ENCODE measurements around the gene MDFI.

Gene MDFI

DNA sequence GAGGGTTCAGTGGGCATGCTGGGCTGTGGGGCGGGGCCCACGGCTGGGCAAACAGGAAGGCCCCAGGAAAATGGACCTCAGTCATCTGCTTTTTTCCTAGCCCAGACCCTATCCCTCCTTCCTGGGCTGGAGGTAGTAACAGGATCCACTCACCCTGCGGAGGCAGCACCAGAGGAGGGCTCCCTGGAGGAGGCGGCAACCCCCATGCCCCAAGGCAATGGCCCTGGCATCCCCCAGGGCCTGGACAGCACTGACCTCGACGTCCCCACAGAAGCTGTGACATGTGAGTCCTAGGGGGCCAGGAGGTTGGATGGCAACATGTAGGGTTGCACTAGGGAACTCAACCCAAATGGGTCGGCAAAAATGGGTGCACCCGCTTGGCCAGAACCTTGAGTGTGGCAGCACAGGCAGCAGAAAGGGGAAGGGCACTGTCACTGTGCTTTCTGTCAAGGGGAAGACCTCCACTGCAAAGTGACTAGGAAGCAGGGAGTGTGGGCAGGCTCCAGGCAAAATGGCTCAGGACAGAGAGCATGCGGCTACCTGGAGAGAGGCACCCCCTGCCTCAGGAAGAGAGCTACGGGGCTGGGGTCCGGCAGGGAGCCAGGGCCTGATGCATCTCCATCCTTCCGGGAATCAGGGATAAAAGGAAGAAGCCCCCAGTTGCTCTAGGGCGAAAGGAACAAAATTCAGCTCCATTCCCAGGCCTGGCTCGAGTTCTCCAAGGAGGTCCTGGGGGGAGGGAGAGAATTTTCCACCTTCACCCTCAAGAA, 7.9 kb downstream of the MDFI start:
- Mint-ChIP-seq H3K36me3 (ENCODE audit: low read depth) (peaks cover 54% of the 10 kb centered on the region), H3K9me3 (no peaks in the 10 kb centered on the region), H3K27me3 (ENCODE audit: low read depth, poor library complexity) (peaks cover 3% of the 10 kb centered on the region), H3K27ac (no peak overlapping the region), H3K4me1 (peaks cover 75% of the 10 kb centered on the region), H3K4me3 (no peak overlapping the region)
- no peak for DNase-seq
- TF ChIP-seq, protein P1, sequence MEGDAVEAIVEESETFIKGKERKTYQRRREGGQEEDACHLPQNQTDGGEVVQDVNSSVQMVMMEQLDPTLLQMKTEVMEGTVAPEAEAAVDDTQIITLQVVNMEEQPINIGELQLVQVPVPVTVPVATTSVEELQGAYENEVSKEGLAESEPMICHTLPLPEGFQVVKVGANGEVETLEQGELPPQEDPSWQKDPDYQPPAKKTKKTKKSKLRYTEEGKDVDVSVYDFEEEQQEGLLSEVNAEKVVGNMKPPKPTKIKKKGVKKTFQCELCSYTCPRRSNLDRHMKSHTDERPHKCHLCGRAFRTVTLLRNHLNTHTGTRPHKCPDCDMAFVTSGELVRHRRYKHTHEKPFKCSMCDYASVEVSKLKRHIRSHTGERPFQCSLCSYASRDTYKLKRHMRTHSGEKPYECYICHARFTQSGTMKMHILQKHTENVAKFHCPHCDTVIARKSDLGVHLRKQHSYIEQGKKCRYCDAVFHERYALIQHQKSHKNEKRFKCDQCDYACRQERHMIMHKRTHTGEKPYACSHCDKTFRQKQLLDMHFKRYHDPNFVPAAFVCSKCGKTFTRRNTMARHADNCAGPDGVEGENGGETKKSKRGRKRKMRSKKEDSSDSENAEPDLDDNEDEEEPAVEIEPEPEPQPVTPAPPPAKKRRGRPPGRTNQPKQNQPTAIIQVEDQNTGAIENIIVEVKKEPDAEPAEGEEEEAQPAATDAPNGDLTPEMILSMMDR (IDR thresholded peaks at IDR 0.05) = no peak

DNA sequence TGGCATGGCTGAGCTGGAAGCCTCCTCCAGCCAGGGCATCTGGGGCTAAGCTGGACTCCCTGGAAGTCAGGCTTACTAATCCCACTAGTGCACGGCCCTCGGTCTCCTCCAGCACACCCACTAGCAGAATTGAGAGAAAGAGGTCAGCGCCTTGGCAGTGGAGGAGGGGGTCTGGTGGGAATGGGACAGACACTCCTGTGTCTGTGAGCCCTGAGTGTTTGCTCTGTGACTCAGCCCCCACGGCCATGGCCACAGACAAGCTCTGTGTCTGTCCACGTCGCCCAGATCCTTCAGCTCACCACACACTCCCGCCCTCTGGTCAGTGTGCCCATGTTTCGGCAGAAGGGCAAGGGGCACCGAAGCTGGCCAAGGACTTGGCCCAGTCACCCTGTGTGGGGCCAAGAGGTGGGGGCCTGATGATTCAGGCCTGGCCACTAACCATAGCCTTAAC, 8.8 kb downstream of the MDFI start:
- Mint-ChIP-seq H3K36me3 (ENCODE audit: low read depth) (peaks cover 58% of the 10 kb centered on the region), H3K9me3 (no peaks in the 10 kb centered on the region), H3K27ac (no peak overlapping the region), H3K27me3 (ENCODE audit: low read depth, poor library complexity) (peaks cover 3% of the 10 kb centered on the region), H3K4me1 (peaks cover 74% of the 10 kb centered on the region), H3K4me3 (no peak overlapping the region)
- no peak for DNase-seq
- TF ChIP-seq, protein P1 (IDR thresholded peaks at IDR 0.05) = no peak

DNA sequence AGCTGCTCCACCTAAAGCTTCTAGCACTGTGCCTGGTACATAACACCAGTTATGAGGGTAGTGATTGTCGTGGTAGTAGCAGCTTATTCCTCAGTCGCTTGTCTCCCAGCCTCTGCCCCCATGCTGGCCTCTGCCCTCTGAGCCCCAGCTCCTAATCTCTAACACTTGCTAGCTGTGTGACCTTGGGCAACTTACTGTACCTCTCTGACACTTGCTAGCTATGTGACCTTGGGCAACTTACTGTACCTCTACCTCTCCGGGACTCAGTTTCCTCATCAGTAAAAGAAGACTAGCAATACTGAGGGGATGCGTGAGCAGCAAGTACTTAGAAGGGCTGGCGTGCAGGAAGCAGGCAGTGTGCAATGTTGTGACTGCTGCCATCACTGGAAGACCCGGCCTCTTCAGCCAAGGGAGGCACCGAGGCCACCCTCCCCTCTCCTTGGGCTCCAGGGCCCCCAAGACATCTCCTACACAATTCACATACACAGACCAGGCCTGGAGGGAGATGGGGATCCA, 9.9 kb downstream of the MDFI start:
- Mint-ChIP-seq H3K27me3 (ENCODE audit: low read depth, poor library complexity) (peaks cover under 1% of the 10 kb centered on the region), H3K4me1 (peaks cover 73% of the 10 kb centered on the region), H3K27ac (no peak overlapping the region), H3K36me3 (ENCODE audit: low read depth) (peaks cover 56% of the 10 kb centered on the region), H3K4me3 (peak overlapping the region; percentile 32), H3K9me3 (no peaks in the 10 kb centered on the region)
- no peak for DNase-seq
- TF ChIP-seq, protein P1 (IDR thresholded peaks at IDR 0.05) = no peak

DNA sequence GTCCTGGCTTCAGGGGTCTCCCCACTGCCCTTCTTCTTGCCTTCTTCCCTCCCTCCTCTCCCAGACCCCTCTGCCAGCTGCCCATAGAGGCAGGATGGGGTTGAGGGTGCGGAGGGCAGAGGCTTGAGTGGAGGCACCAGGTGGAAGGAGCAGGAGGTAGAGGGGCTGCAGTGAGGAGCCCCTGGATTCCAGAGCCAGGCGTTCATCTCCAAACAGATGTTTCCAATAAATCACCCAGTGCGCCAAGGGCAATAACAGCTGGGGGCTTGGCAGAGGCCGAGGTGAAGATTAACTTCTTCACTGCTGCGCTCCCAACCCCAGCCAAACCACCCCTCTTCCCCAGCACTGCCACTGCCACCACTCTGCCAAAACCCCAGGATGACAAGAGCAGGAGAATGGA, 10.7 kb downstream of the MDFI start:
- H3K36me3 Mint-ChIP-seq (ENCODE audit: low read depth) = peaks cover 56% of the 10 kb centered on the region
- no peak for DNase-seq
- no peaks in the 10 kb centered on the region for H3K27me3 Mint-ChIP-seq (ENCODE audit: low read depth, poor library complexity)
- peaks cover 69% of the 10 kb centered on the region for H3K4me1 Mint-ChIP-seq
- no peak overlapping the region for H3K27ac Mint-ChIP-seq
- H3K9me3 Mint-ChIP-seq = no peaks in the 10 kb centered on the region
- H3K4me3 Mint-ChIP-seq = no peak overlapping the region
- TF ChIP-seq, protein P1 (IDR thresholded peaks at IDR 0.05) = no peak

DNA sequence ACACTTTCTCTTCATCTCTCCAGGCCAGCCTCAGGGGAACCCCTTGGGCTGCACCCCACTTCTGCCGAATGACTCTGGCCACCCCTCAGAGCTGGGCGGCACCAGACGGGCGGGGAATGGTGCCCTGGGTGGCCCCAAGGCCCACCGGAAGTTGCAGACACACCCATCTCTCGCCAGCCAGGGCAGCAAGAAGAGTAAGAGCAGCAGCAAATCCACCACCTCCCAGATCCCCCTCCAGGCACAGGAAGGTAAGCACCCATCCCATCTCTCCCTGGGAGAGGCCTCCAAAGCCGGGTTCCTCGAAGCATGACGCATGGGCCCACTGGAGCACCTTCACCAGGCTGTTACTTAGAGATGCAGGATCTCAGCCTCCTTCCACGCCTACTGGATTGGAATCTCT, 11.3 kb downstream of the MDFI start:
- DNase-seq = no peak
- no peaks in the 10 kb centered on the region for H3K9me3 Mint-ChIP-seq
- peaks cover 56% of the 10 kb centered on the region for H3K36me3 Mint-ChIP-seq (ENCODE audit: low read depth)
- H3K4me3 Mint-ChIP-seq = no peak overlapping the region
- peaks cover 69% of the 10 kb centered on the region for H3K4me1 Mint-ChIP-seq
- no peak overlapping the region for H3K27ac Mint-ChIP-seq
- TF ChIP-seq, protein P1 (IDR thresholded peaks at IDR 0.05) = no peak
- no peaks in the 10 kb centered on the region for H3K27me3 Mint-ChIP-seq (ENCODE audit: low read depth, poor library complexity)

DNA sequence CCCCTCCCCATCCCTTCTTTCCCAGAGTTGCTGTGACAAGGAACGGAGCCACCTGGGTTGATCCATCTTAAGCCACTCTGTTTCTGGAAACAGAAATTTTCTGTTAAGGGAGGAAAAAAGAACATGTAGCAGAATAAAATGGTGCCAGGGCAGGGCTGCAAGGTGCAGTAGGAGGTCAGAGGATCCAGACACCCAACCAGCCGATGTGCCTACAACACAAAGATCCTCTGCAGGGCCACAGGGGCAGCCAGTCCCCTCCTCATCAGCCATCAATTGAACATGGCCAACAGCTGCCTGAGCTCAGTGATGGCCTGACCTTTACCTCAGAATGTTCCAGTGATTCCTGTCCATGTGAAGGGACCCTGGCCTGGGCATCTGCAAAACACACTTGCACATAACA, 11.9 kb downstream of the MDFI start:
- Mint-ChIP-seq H3K36me3 (ENCODE audit: low read depth) (peaks cover 56% of the 10 kb centered on the region), H3K27ac (peak overlapping the region; percentile 51), H3K27me3 (ENCODE audit: low read depth, poor library complexity) (no peaks in the 10 kb centered on the region), H3K4me3 (no peak overlapping the region), H3K9me3 (no peaks in the 10 kb centered on the region), H3K4me1 (peaks cover 69% of the 10 kb centered on the region)
- DNase-seq = no peak
- TF ChIP-seq, protein P1 (IDR thresholded peaks at IDR 0.05) = no peak

Data from nephron progenitor cell (in vitro differentiated cells).